ENCODE measurements around the gene CHST15. TPM values are rescaled to one million over a fixed set of nuclear protein-coding genes. Genes with fewer than 3 reads are reported as not detected.

Gene CHST15
- total RNA-seq, 2 donors from 2014 or later, result 7.5 to 14.9 TPM

DNA sequence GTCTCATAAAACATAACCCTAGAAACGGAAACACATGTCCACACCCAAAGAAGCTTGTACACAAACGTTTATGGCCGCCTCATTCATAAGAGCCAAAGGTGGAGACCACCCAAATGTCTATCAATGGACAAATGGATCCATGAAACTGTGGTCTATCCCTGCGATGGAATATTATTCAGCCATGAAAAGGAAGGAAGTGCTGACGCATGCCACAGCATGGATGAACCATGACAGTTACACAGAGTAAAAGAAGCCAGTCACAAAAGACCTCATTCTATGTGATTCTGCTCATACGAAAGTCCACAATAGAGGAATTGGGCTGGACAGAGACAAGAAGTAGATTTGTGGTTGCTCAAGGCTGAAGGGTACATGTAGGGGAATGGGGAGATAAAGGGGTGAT lies 10.8 kb downstream of the CHST15 start:
- Histone ChIP-seq H3K9me3 (ENCODE audit: control insufficient read depth, low read length) (no peaks in the 10 kb centered on the region), H3K9ac (ENCODE audit: extremely low read depth, low read length, poor library complexity, severe bottlenecking) (no peak overlapping the region), H3K36me3 (ENCODE audit: control insufficient read depth, insufficient read depth, low read length) (no peaks in the 10 kb centered on the region), H3K4me1 (ENCODE audit: control insufficient read depth, insufficient read depth, low read length) (no peaks in the 10 kb centered on the region), H3K27me3 (ENCODE audit: control insufficient read depth, insufficient read depth, low read length, poor library complexity, severe bottlenecking) (no peaks in the 10 kb centered on the region), H3K27ac (ENCODE audit: low read depth, low read length) (no peak overlapping the region), H3K4me3 (ENCODE audit: low read length) (no peak overlapping the region)
- no peak for DNase-seq
- peaks cover 5% of the 10 kb centered on the region for H3K36me3 Mint-ChIP-seq (ENCODE audit: low read depth)
- peaks cover 9% of the 10 kb centered on the region for H3K4me1 Mint-ChIP-seq
- WGBS, 2 experiments (ENCODE audit: insufficient coverage in 1 of 2, insufficient read length in 1 of 2), result 94 to 98% methylated on average over 6 of the region's 6 CpGs
- H3K4me3 Mint-ChIP-seq, result no peak overlapping the region
- H3K9me3 Mint-ChIP-seq, result no peaks in the 10 kb centered on the region
- H3K27ac Mint-ChIP-seq, result no peak overlapping the region
- no peaks in the 10 kb centered on the region for H3K27me3 Mint-ChIP-seq (ENCODE audit: insufficient read depth)
- TF ChIP-seq, protein P1, sequence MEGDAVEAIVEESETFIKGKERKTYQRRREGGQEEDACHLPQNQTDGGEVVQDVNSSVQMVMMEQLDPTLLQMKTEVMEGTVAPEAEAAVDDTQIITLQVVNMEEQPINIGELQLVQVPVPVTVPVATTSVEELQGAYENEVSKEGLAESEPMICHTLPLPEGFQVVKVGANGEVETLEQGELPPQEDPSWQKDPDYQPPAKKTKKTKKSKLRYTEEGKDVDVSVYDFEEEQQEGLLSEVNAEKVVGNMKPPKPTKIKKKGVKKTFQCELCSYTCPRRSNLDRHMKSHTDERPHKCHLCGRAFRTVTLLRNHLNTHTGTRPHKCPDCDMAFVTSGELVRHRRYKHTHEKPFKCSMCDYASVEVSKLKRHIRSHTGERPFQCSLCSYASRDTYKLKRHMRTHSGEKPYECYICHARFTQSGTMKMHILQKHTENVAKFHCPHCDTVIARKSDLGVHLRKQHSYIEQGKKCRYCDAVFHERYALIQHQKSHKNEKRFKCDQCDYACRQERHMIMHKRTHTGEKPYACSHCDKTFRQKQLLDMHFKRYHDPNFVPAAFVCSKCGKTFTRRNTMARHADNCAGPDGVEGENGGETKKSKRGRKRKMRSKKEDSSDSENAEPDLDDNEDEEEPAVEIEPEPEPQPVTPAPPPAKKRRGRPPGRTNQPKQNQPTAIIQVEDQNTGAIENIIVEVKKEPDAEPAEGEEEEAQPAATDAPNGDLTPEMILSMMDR (conservative IDR thresholded peaks at IDR 0.05), result no peak

DNA sequence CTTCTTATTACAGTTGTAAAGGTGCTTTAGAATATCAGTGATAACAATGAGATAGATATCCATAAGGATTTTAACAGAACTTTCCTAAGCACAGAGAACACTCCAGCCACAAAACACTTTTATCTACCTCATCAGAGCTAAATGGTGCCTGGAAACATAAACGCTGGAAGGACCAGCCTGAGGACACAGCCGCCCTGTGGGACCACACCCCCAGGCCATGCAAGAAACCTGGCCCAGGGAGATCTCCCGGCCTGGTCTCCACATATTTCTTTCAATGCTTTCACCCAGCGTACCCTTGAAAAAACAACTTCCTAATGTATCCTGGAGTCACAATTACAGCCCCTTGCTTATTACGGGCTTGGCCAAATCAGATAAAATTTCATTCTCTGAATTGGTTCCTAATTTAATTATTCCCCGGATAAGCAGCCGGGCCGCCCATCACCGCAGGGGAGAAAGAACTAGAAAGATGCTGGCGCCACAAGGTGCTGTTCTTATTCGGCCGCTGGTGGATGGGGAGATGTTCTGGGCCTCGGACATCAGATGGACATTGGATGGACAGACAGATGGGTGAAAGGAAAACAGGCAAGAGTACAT lies 11.8 kb downstream of the CHST15 start:
- no peaks in the 10 kb centered on the region for H3K36me3 ChIP-seq (ENCODE audit: control insufficient read depth, insufficient read depth, low read length)
- DNase-seq, result no peak
- H3K4me1 Mint-ChIP-seq, result peaks cover 9% of the 10 kb centered on the region
- H3K9me3 ChIP-seq (ENCODE audit: control insufficient read depth, low read length), result no peaks in the 10 kb centered on the region
- peaks cover 5% of the 10 kb centered on the region for H3K36me3 Mint-ChIP-seq (ENCODE audit: low read depth)
- no peak overlapping the region for H3K27ac ChIP-seq (ENCODE audit: low read depth, low read length)
- H3K4me3 ChIP-seq (ENCODE audit: low read length), result no peak overlapping the region
- TF ChIP-seq, protein P1 (conservative IDR thresholded peaks at IDR 0.05), result no peak
- H3K4me3 Mint-ChIP-seq, result no peak overlapping the region
- H3K27ac Mint-ChIP-seq, result no peak overlapping the region
- no peak overlapping the region for H3K9ac ChIP-seq (ENCODE audit: extremely low read depth, low read length, poor library complexity, severe bottlenecking)
- no peaks in the 10 kb centered on the region for H3K27me3 Mint-ChIP-seq (ENCODE audit: insufficient read depth)
- no peaks in the 10 kb centered on the region for H3K9me3 Mint-ChIP-seq
- H3K27me3 ChIP-seq (ENCODE audit: control insufficient read depth, insufficient read depth, low read length, poor library complexity, severe bottlenecking), result no peaks in the 10 kb centered on the region
- no peaks in the 10 kb centered on the region for H3K4me1 ChIP-seq (ENCODE audit: control insufficient read depth, insufficient read depth, low read length)
- WGBS, 2 experiments (ENCODE audit: insufficient coverage in 1 of 2, insufficient read length in 1 of 2), result 95 to 100% methylated on average over 6 to 13 of the region's 13 CpGs

DNA sequence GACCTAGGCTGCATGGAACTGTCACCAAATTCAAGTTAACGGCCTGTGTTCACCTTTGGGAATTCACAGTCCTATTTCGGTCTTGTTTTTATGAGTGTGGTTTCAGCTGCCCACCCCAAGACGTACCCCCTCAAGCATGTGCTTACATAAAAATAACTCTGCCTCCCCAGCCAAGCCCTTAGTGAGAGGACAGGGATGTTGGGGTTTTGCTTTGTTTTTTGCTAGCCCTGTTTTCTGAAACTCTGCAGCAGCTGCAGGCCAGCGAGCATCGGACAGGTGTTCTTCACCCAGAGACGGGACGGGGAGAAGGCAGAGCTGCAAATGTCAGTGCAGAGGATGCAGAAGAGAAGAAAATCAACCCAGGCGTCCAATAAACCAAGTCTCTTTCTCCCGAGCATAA lies 13.5 kb downstream of the CHST15 start:
- no peaks in the 10 kb centered on the region for H3K4me1 ChIP-seq (ENCODE audit: control insufficient read depth, insufficient read depth, low read length)
- DNase-seq, result no peak
- no peak overlapping the region for H3K4me3 Mint-ChIP-seq
- no peak overlapping the region for H3K9ac ChIP-seq (ENCODE audit: extremely low read depth, low read length, poor library complexity, severe bottlenecking)
- peaks cover 4% of the 10 kb centered on the region for H3K4me1 Mint-ChIP-seq
- no peaks in the 10 kb centered on the region for H3K27me3 ChIP-seq (ENCODE audit: control insufficient read depth, insufficient read depth, low read length, poor library complexity, severe bottlenecking)
- H3K27me3 Mint-ChIP-seq (ENCODE audit: insufficient read depth), result no peaks in the 10 kb centered on the region
- H3K27ac ChIP-seq (ENCODE audit: low read depth, low read length), result no peak overlapping the region
- H3K9me3 ChIP-seq (ENCODE audit: control insufficient read depth, low read length), result no peaks in the 10 kb centered on the region
- WGBS, 2 experiments (ENCODE audit: insufficient coverage in 1 of 2, insufficient read length in 1 of 2), result 87 to 95% methylated on average over 4 to 9 of the region's 9 CpGs
- H3K36me3 ChIP-seq (ENCODE audit: control insufficient read depth, insufficient read depth, low read length), result no peaks in the 10 kb centered on the region
- no peak overlapping the region for H3K27ac Mint-ChIP-seq
- TF ChIP-seq, protein P1 (conservative IDR thresholded peaks at IDR 0.05), result no peak
- peaks cover 5% of the 10 kb centered on the region for H3K36me3 Mint-ChIP-seq (ENCODE audit: low read depth)
- H3K4me3 ChIP-seq (ENCODE audit: low read length), result no peak overlapping the region
- H3K9me3 Mint-ChIP-seq, result no peaks in the 10 kb centered on the region
